SK-N-SH treated with all-trans-retinoic acid at 6 μM for 48 hours (cell line): ENCODE data around the gene HTN3.

Experiments
- ATAC-seq: fragments of 200-7000 bp; cut with Tn5 transposase; 3 replicates; pipeline ENCODE4 v1.9.1; 2020; ENCODE audit warnings: mild to moderate bottlenecking, moderate library complexity
- ARNTL ChIP-seq: fragments of 450-650 bp; formaldehyde crosslinking; IDR thresholded peaks from 2 replicates; pipeline ENCODE4 v1.5.0; 2020; ENCODE audit warnings: low read depth, mild to moderate bottlenecking, moderate library complexity, borderline replicate concordance
- BACH2 ChIP-seq: fragments of 250-450 bp; sonication (Bioruptor Pico); IDR thresholded peaks from 2 replicates; pipeline ENCODE4 v1.9.0; 2021; ENCODE audit warnings: mild to moderate bottlenecking, borderline replicate concordance
- CSDC2 ChIP-seq: fragments of 250-450 bp; sonication (Bioruptor Pico); IDR thresholded peaks from 2 replicates; pipeline ENCODE4 v1.5.0; 2020; ENCODE audit warnings: mild to moderate bottlenecking, moderate library complexity
- ESRRG ChIP-seq: fragments of 250-450 bp; sonication (Bioruptor Pico); IDR thresholded peaks from 2 replicates; pipeline ENCODE4 v1.6.1; 2021; ENCODE audit warnings: mild to moderate bottlenecking
- ISL1 ChIP-seq: fragments of 250-450 bp; sonication (Bioruptor Pico); IDR thresholded peaks from 2 replicates; pipeline ENCODE4 v2.1.2; 2022; ENCODE audit warnings: mild to moderate bottlenecking, moderate library complexity
- OSR1 ChIP-seq: fragments of 250-450 bp; sonication (Bioruptor Pico); IDR thresholded peaks from 2 replicates; pipeline ENCODE4 v1.8.0; 2022; ENCODE audit warnings: moderate library complexity, mild to moderate bottlenecking, inconsistent platforms
- RARB ChIP-seq: fragments of 250-450 bp; sonication (Bioruptor Pico); IDR thresholded peaks from 2 replicates; pipeline ENCODE4 v1.8.0; 2021; ENCODE audit warnings: mild to moderate bottlenecking, moderate library complexity
- SNAI2 ChIP-seq: fragments of 250-450 bp; sonication (Bioruptor Pico); IDR thresholded peaks from 2 replicates; pipeline ENCODE4 v1.5.0; 2020; ENCODE audit warnings: mild to moderate bottlenecking, moderate library complexity
- TCF4 ChIP-seq: fragments of 250-450 bp; sonication (Bioruptor Pico); IDR thresholded peaks from 2 replicates; pipeline ENCODE4 v1.8.0; 2021; ENCODE audit warnings: mild to moderate bottlenecking, moderate library complexity, borderline replicate concordance
- TOX ChIP-seq: fragments of 250-450 bp; sonication (Bioruptor Pico); IDR thresholded peaks from 2 replicates; pipeline ENCODE4 v1.8.0; 2021; ENCODE audit warnings: mild to moderate bottlenecking, moderate library complexity, borderline replicate concordance
- ZC3H10 ChIP-seq: fragments of 250-450 bp; sonication (Bioruptor Pico); IDR thresholded peaks from 2 replicates; pipeline ENCODE4 v1.5.1; 2021; ENCODE audit warnings: mild to moderate bottlenecking, moderate library complexity
- ZFP3 ChIP-seq: fragments of 250-450 bp; sonication (Bioruptor Pico); IDR thresholded peaks from 2 replicates; pipeline ENCODE4 v1.5.0; 2020; ENCODE audit warnings: mild to moderate bottlenecking, moderate library complexity
- ZFP30 ChIP-seq: fragments of 450-650 bp; formaldehyde crosslinking; IDR thresholded peaks from 2 replicates; pipeline ENCODE4 v1.5.0; 2022; ENCODE audit warnings: mild to moderate bottlenecking, moderate library complexity
- ZNF565 ChIP-seq: fragments of 450-650 bp; formaldehyde crosslinking; conservative IDR thresholded peaks from 2 replicates; pipeline ENCODE4 v1.5.0; 2020; ENCODE audit warnings: low read depth, mild to moderate bottlenecking, moderate library complexity
- ZNF8 ChIP-seq: fragments of 450-650 bp; formaldehyde crosslinking; IDR thresholded peaks from 2 replicates; pipeline ENCODE4 v1.5.0; 2020; ENCODE audit warnings: mild to moderate bottlenecking, moderate library complexity
- TF ChIP-seq, protein P1 (sequence below): fragments of 250-450 bp; sonication (Bioruptor Pico); IDR thresholded peaks from 2 replicates; pipeline ENCODE4 v1.8.0; 2021; ENCODE audit warnings: low read depth, mild to moderate bottlenecking, moderate library complexity, borderline replicate concordance
- TF ChIP-seq, protein P2 (sequence below): fragments of 250-450 bp; sonication (Bioruptor Pico); IDR thresholded peaks from 2 replicates; pipeline ENCODE4 v1.8.0; 2020; ENCODE audit warnings: mild to moderate bottlenecking, moderate library complexity, borderline replicate concordance
- TF ChIP-seq, protein P3 (sequence below): fragments of 250-450 bp; sonication (Bioruptor Pico); IDR thresholded peaks from 2 replicates; pipeline ENCODE4 v1.5.1; 2021; ENCODE audit warnings: mild to moderate bottlenecking, moderate library complexity
- TF ChIP-seq, protein P4 (sequence below): fragments of 250-450 bp; sonication (Bioruptor Pico); IDR thresholded peaks from 2 replicates; pipeline ENCODE4 v1.5.1; 2020; ENCODE audit warnings: low read depth, mild to moderate bottlenecking, moderate library complexity
- TF ChIP-seq, protein P5 (sequence below): fragments of 250-450 bp; sonication (Bioruptor Pico); IDR thresholded peaks from 2 replicates; pipeline ENCODE4 v1.5.0; 2020; ENCODE audit warnings: mild to moderate bottlenecking, moderate library complexity

HTN3 gene

DNA sequence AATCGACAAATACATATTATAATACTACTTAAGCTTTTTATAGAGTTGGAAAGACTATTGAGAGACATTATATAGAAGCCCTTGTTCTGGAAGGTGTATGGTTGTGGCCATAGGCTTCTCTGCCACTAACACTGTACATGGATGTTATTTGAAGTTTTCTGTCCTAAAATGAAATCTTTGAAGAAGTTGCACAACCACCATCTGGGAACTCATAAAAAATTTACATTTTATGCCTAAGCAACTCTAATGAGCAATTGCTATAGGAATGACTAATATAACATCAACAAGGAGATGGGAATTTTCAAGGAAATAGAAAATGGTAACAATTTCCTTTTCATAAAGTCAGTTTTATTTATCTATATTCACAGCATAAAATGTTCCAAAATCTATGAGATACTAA is 29.4 kb downstream of the HTN3 start:
- TF ChIP-seq BACH2 (CRISPR knock-in tag) (no peak), ESRRG (CRISPR knock-in tag) (no peak), TCF4 (CRISPR knock-in tag) (no peak), ZFP30 (no peak), TOX (no peak), ZNF565 (CRISPR knock-in tag) (no peak), ZNF8 (no peak), CSDC2 (CRISPR knock-in tag) (no peak)
- TF ChIP-seq, protein P1, sequence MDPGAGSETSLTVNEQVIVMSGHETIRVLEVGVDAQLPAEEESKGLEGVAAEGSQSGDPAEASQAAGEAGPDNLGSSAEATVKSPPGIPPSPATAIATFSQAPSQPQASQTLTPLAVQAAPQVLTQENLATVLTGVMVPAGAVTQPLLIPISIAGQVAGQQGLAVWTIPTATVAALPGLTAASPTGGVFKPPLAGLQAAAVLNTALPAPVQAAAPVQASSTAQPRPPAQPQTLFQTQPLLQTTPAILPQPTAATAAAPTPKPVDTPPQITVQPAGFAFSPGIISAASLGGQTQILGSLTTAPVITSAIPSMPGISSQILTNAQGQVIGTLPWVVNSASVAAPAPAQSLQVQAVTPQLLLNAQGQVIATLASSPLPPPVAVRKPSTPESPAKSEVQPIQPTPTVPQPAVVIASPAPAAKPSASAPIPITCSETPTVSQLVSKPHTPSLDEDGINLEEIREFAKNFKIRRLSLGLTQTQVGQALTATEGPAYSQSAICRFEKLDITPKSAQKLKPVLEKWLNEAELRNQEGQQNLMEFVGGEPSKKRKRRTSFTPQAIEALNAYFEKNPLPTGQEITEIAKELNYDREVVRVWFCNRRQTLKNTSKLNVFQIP (CRISPR knock-in tag) = no peak
- ATAC-seq = no peak

DNA sequence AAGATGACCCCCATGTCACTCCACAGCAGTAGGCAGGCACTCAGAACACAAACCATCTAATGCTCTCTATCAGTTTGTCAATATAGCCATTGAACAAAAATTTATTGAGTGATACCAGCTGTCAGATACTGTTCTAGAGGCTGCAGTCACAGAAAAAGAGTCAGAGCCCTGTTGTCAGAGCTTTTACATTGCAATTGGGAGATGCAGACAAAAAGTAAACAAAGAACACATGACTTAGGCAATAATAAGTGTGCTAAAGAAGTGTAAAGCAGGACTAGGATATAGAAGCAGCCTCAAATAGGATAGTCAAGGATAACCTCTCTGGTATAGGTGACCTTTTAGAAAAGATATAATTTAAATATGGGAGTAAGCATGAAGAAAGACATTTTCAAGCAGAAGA is 30.9 kb downstream of the HTN3 start:
- no peak for TF ChIP-seq ISL1 (CRISPR knock-in tag)
- no peak for TF ChIP-seq RARB (CRISPR knock-in tag)
- TF ChIP-seq, protein P1 (CRISPR knock-in tag) = no peak
- no peak for TF ChIP-seq TOX
- no peak for TF ChIP-seq ARNTL (CRISPR knock-in tag)
- no peak for TF ChIP-seq ZFP30
- TF ChIP-seq, protein P2, sequence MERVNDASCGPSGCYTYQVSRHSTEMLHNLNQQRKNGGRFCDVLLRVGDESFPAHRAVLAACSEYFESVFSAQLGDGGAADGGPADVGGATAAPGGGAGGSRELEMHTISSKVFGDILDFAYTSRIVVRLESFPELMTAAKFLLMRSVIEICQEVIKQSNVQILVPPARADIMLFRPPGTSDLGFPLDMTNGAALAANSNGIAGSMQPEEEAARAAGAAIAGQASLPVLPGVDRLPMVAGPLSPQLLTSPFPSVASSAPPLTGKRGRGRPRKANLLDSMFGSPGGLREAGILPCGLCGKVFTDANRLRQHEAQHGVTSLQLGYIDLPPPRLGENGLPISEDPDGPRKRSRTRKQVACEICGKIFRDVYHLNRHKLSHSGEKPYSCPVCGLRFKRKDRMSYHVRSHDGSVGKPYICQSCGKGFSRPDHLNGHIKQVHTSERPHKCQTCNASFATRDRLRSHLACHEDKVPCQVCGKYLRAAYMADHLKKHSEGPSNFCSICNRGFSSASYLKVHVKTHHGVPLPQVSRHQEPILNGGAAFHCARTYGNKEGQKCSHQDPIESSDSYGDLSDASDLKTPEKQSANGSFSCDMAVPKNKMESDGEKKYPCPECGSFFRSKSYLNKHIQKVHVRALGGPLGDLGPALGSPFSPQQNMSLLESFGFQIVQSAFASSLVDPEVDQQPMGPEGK (CRISPR knock-in tag) = no peak
- TF ChIP-seq TCF4 (CRISPR knock-in tag) = no peak
- TF ChIP-seq, protein P3, sequence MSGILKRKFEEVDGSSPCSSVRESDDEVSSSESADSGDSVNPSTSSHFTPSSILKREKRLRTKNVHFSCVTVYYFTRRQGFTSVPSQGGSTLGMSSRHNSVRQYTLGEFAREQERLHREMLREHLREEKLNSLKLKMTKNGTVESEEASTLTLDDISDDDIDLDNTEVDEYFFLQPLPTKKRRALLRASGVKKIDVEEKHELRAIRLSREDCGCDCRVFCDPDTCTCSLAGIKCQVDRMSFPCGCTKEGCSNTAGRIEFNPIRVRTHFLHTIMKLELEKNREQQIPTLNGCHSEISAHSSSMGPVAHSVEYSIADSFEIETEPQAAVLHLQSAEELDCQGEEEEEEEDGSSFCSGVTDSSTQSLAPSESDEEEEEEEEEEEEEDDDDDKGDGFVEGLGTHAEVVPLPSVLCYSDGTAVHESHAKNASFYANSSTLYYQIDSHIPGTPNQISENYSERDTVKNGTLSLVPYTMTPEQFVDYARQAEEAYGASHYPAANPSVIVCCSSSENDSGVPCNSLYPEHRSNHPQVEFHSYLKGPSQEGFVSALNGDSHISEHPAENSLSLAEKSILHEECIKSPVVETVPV (CRISPR knock-in tag) = no peak
- TF ChIP-seq SNAI2 (CRISPR knock-in tag) = no peak
- TF ChIP-seq ESRRG (CRISPR knock-in tag) = no peak
- TF ChIP-seq ZC3H10 (CRISPR knock-in tag) = no peak
- TF ChIP-seq ZNF8 = no peak
- TF ChIP-seq, protein P4, sequence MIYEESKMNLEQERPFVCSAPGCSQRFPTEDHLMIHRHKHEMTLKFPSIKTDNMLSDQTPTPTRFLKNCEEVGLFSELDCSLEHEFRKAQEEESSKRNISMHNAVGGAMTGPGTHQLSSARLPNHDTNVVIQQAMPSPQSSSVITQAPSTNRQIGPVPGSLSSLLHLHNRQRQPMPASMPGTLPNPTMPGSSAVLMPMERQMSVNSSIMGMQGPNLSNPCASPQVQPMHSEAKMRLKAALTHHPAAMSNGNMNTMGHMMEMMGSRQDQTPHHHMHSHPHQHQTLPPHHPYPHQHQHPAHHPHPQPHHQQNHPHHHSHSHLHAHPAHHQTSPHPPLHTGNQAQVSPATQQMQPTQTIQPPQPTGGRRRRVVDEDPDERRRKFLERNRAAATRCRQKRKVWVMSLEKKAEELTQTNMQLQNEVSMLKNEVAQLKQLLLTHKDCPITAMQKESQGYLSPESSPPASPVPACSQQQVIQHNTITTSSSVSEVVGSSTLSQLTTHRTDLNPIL (CRISPR knock-in tag) = no peak
- TF ChIP-seq ZNF565 (CRISPR knock-in tag) = no peak
- TF ChIP-seq BACH2 (CRISPR knock-in tag) = no peak
- no peak for TF ChIP-seq ZFP3
- TF ChIP-seq, protein P5, sequence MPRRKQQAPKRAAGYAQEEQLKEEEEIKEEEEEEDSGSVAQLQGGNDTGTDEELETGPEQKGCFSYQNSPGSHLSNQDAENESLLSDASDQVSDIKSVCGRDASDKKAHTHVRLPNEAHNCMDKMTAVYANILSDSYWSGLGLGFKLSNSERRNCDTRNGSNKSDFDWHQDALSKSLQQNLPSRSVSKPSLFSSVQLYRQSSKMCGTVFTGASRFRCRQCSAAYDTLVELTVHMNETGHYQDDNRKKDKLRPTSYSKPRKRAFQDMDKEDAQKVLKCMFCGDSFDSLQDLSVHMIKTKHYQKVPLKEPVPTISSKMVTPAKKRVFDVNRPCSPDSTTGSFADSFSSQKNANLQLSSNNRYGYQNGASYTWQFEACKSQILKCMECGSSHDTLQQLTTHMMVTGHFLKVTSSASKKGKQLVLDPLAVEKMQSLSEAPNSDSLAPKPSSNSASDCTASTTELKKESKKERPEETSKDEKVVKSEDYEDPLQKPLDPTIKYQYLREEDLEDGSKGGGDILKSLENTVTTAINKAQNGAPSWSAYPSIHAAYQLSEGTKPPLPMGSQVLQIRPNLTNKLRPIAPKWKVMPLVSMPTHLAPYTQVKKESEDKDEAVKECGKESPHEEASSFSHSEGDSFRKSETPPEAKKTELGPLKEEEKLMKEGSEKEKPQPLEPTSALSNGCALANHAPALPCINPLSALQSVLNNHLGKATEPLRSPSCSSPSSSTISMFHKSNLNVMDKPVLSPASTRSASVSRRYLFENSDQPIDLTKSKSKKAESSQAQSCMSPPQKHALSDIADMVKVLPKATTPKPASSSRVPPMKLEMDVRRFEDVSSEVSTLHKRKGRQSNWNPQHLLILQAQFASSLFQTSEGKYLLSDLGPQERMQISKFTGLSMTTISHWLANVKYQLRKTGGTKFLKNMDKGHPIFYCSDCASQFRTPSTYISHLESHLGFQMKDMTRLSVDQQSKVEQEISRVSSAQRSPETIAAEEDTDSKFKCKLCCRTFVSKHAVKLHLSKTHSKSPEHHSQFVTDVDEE (CRISPR knock-in tag) = no peak
- TF ChIP-seq CSDC2 (CRISPR knock-in tag) = no peak
- TF ChIP-seq, all 23 proteins: peak for 0
- no peak for ATAC-seq

DNA sequence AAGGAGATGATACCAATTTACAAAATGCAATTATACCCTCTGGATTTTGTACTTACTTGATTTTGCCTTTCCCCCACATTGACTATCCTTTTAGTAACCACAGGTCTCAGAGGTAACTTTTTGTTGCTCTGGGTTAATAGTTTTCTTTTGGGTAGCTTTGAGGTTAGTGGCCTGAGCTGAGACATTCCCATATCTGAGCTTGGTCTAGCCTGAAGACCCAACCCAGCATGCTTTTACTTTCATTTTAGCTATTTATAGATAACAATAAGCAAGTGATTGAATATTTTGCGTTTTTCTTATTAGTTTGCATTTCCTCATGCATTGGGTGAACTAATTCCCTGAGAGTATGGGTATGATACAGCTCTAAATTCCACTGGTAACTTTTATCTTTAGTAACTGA is 33.7 kb downstream of the HTN3 start:
- no peak for ATAC-seq
- no peak for TF ChIP-seq ZC3H10 (CRISPR knock-in tag)
- TF ChIP-seq OSR1 (CRISPR knock-in tag) = no peak
- TF ChIP-seq RARB (CRISPR knock-in tag) = no peak
